PFSK-1 (cell line): ENCODE results near the gene KCTD1.

Experiments used
- FOXP2 ChIP-seq: optimal IDR thresholded peaks from 2 replicates; pipeline ENCODE3; 2011; ENCODE audit warnings: borderline replicate concordance, control low read depth, inconsistent platforms; ENCODE audit not compliant: insufficient read depth; ENCODE audit errors: extremely low read length, extremely low read depth
- POLR2AphosphoS5 ChIP-seq: IDR thresholded peaks from 2 replicates; pipeline ENCODE4 v1.6.1; 2012; ENCODE audit warnings: low read depth, mild to moderate bottlenecking, control low read depth, low read length, moderate library complexity
- REST ChIP-seq, 2 experiments: IDR thresholded peaks; 2 replicates each; pipeline versions ENCODE4 v1.6.1 to v1.8.0; 2011 to 2012; ENCODE audit warnings: low read depth in 2 of 2, low read length in 2 of 2, control low read depth in 1 of 2, inconsistent platforms in 1 of 2, mild to moderate bottlenecking in 1 of 2, moderate library complexity in 1 of 2; ENCODE audit not compliant: insufficient read depth in 1 of 2
- SIN3A ChIP-seq: IDR thresholded peaks from 2 replicates; pipeline ENCODE4 v1.6.1; 2012; ENCODE audit warnings: mild to moderate bottlenecking, low read length, moderate library complexity, borderline replicate concordance; ENCODE audit not compliant: insufficient read depth
- TAF1 ChIP-seq: IDR thresholded peaks from 2 replicates; pipeline ENCODE4 v1.6.1; 2012; ENCODE audit warnings: low read length, control low read depth, borderline replicate concordance; ENCODE audit not compliant: insufficient read depth

Gene KCTD1

GRCh38 chr18:26480897-26481795 is 67.2 kb downstream of the KCTD1 start:
- no peak for TF ChIP-seq SIN3A
- TF ChIP-seq REST (IDR thresholded peaks at IDR 0.05; ENCODE audit: insufficient read depth in 1 of 2, low read depth in 2 of 2, low read length in 2 of 2), result no peak
- no peak for TF ChIP-seq TAF1
- TF ChIP-seq POLR2AphosphoS5, result no peak; the same call in 1 of the 2 replicates
- TF ChIP-seq FOXP2, result no peak

DNA sequence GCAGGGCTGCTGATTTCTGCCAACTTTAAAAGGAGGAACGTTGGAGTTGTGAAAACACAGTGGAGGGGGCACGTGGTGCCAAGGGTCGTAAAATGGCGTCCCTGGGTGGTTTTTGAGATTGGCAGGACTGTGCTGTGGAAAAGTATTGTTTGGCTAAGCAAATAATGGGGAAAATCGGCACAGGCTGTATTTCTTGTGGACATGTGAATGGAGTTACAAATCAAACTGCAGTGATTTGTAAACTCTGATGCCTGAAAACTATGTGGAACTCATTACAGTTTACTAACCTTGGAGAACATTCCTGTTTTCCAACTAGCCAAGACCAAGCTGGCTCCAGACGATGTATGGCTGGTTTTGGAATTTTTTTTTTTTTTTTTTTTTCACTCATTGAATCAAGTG is 68.7 kb downstream of the KCTD1 start:
- TF ChIP-seq REST (IDR thresholded peaks at IDR 0.05; ENCODE audit: insufficient read depth in 1 of 2, low read depth in 2 of 2, low read length in 2 of 2) (no peak), TAF1 (no peak)

GRCh38 chr18:26479065-26479680 is 69.2 kb downstream of the KCTD1 start:
- no peak for TF ChIP-seq REST (IDR thresholded peaks at IDR 0.05; ENCODE audit: insufficient read depth in 1 of 2, low read depth in 2 of 2, low read length in 2 of 2)
- no peak for TF ChIP-seq TAF1
- TF ChIP-seq SIN3A, result no peak
- no peak for TF ChIP-seq POLR2AphosphoS5
- TF ChIP-seq FOXP2, result no peak

DNA sequence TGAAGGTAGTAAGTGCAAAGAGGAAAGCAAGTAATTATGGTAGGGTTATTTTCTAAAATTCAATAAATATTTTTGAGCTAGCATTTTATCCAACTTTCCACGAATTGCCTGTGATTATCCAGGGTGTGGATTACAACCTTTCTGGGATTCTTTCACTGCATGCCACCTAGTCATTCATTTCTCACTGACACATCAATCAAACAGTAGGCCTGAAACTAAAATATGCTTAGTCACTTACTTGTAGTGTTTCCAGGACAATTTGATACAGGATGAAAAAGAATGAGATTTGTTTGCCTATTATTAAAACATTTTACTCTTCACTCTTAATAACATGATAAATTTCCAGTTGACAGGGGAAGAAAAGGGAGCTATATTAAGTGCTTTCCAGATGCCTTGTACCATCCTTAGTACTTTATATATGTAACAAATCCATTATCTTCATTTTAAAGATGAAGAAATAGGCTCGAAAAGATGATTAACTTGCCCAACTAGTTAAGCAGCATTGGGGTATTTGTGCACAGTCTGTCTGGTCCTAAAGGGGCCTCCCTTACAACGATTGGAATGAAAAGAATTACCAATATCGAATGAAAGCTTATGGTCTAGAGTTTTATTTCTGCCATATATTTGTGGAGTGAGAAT is 70.4 kb downstream of the KCTD1 start:
- TF ChIP-seq POLR2AphosphoS5 (no peak), REST (IDR thresholded peaks at IDR 0.05; ENCODE audit: insufficient read depth in 1 of 2, low read depth in 2 of 2, low read length in 2 of 2) (no peak), SIN3A (no peak), FOXP2 (no peak), TAF1 (no peak)
